MM.1S (cell line): ENCODE results near the gene PRKCH.
"Not testable (repeated sequence)": the region's sequence is repeated elsewhere in the genome, so short reads cannot be mapped to it uniquely, and the experiment has no call there.

Source experiments
- DNase-seq: peaks from one replicate; pipeline ENCODE4 v3.0.0-alpha.2; 2015
- H2AFZ ChIP-seq: fragments of 300-600 bp; sonication (generic); 2 replicates; pipeline ENCODE4 v1.6.0; 2016; ENCODE audit warnings: antibody characterized with exemption, low read length
- H3F3A ChIP-seq: fragments of 300-600 bp; sonication (generic); 2 replicates; pipeline ENCODE4 v1.6.1; 2016; ENCODE audit warnings: mild to moderate bottlenecking, antibody characterized with exemption, low read length, moderate library complexity, mixed read lengths; ENCODE audit not compliant: insufficient read depth
- H3K27ac ChIP-seq: fragments of 300-600 bp; sonication (generic); 2 replicates; pipeline ENCODE4 v1.5.1; 2016; ENCODE audit warnings: mild to moderate bottlenecking, low read length
- H3K27me3 ChIP-seq: fragments of 300-600 bp; sonication (generic); replicated peaks from 2 replicates; pipeline ENCODE4 v1.6.0; 2016; ENCODE audit warnings: low read length; ENCODE audit not compliant: insufficient read depth
- H3K36me3 ChIP-seq: fragments of 300-600 bp; sonication (generic); replicated peaks from 2 replicates; pipeline ENCODE4 v1.6.1; 2016; ENCODE audit warnings: mild to moderate bottlenecking, low read length, mixed read lengths; ENCODE audit not compliant: insufficient read depth
- H3K4me1 ChIP-seq: fragments of 300-600 bp; sonication (generic); 2 replicates; pipeline ENCODE4 v1.6.1; 2016; ENCODE audit warnings: low read length, mixed read lengths
- H3K4me2 ChIP-seq: fragments of 300-600 bp; sonication (generic); 2 replicates; pipeline ENCODE4 v1.6.0; 2016; ENCODE audit warnings: low read depth, low read length
- H3K4me3 ChIP-seq: fragments of 300-600 bp; sonication (generic); 2 replicates; pipeline ENCODE4 v1.5.1; 2016; ENCODE audit warnings: low read length, mixed read lengths
- H3K79me2 ChIP-seq: fragments of 300-600 bp; sonication (generic); 2 replicates; pipeline ENCODE4 v1.6.1; 2016; ENCODE audit warnings: mixed run types, low read length, mixed read lengths
- H3K9ac ChIP-seq: fragments of 300-600 bp; sonication (generic); 2 replicates; pipeline ENCODE4 v1.6.1; 2016; ENCODE audit warnings: low read length, mixed read lengths
- H3K9me2 ChIP-seq: fragments of 300-600 bp; sonication (generic); replicated peaks from 2 replicates; pipeline ENCODE4 v1.6.1; 2016; ENCODE audit warnings: mild to moderate bottlenecking, low read length, mixed read lengths; ENCODE audit not compliant: insufficient read depth
- H3K9me3 ChIP-seq: fragments of 300-600 bp; sonication (generic); replicated peaks from 2 replicates; pipeline ENCODE4 v1.6.1; 2016; ENCODE audit warnings: mild to moderate bottlenecking, low read length, mixed read lengths; ENCODE audit not compliant: insufficient read depth
- H4K20me1 ChIP-seq: fragments of 300-600 bp; sonication (generic); 2 replicates; pipeline ENCODE4 v1.6.1; 2016; ENCODE audit warnings: mild to moderate bottlenecking, low read length, moderate library complexity, mixed read lengths; ENCODE audit not compliant: insufficient read depth
- CTCF ChIP-seq: fragments of 300-600 bp; sonication (generic); IDR thresholded peaks from 2 replicates; pipeline ENCODE4 v1.5.1; 2016; ENCODE audit warnings: antibody characterized with exemption, low read length, mixed read lengths
- EZH2 ChIP-seq: fragments of 300-600 bp; sonication (generic); optimal IDR thresholded peaks from 2 replicates; pipeline ENCODE3; 2017; ENCODE audit warnings: low read depth, mild to moderate bottlenecking, antibody characterized with exemption, low read length, mixed read lengths
- EZH2phosphoT487 ChIP-seq: fragments of 300-600 bp; sonication (generic); IDR thresholded peaks from 2 replicates; pipeline ENCODE4 v1.6.1; 2018; ENCODE audit warnings: antibody characterized with exemption, low read length

The PRKCH gene

GRCh38 chr14:61526405-61527312 lies 205.3 kb downstream of the PRKCH start:
- no peak for DNase-seq
- no peaks in the 10 kb centered on the region for H3K36me3 ChIP-seq
- TF ChIP-seq CTCF (no peak), EZH2 (no peak), EZH2phosphoT487 (no peak)
- no peaks in the 10 kb centered on the region for H3K27me3 ChIP-seq
- H3K9me2 ChIP-seq, result no peaks in the 10 kb centered on the region
- no peak overlapping the region for H2AFZ ChIP-seq
- H3K4me3 ChIP-seq, result no peak overlapping the region
- H3K27ac ChIP-seq, result no peak overlapping the region
- H3K9ac ChIP-seq, result no peak overlapping the region
- no peaks in the 10 kb centered on the region for H3K9me3 ChIP-seq
- H3F3A ChIP-seq, result no peaks in the 10 kb centered on the region
- no peaks in the 10 kb centered on the region for H4K20me1 ChIP-seq
- no peak overlapping the region for H3K4me2 ChIP-seq
- H3K4me1 ChIP-seq, result peaks cover 15% of the 10 kb centered on the region
- no peaks in the 10 kb centered on the region for H3K79me2 ChIP-seq

- Histone ChIP-seq H3K9me2 (no peaks in the 10 kb centered on the region), H4K20me1 (no peaks in the 10 kb centered on the region), H2AFZ (no peak overlapping the region), H3K4me2 (no peak overlapping the region), H3K36me3 (no peaks in the 10 kb centered on the region), H3K4me3 (no peak overlapping the region), H3F3A (no peaks in the 10 kb centered on the region), H3K27ac (no peak overlapping the region), H3K27me3 (no peaks in the 10 kb centered on the region), H3K79me2 (no peaks in the 10 kb centered on the region), H3K9ac (no peak overlapping the region), H3K4me1 (peaks cover 15% of the 10 kb centered on the region), H3K9me3 (no peaks in the 10 kb centered on the region)
- DNase-seq, result no peak
- TF ChIP-seq EZH2, result no peak
- no peak for TF ChIP-seq CTCF
- TF ChIP-seq EZH2phosphoT487, result no peak
These were observed 206.1 kb downstream of the PRKCH start for GRCh38 chr14:61527325-61528100.

GRCh38 chr14:61528591-61529021 lies 207.2 kb downstream of the PRKCH start:
- no peaks in the 10 kb centered on the region for H3K36me3 ChIP-seq
- H3K4me2 ChIP-seq, result no peak overlapping the region
- no peaks in the 10 kb centered on the region for H4K20me1 ChIP-seq
- peaks cover 15% of the 10 kb centered on the region for H3K4me1 ChIP-seq
- no peaks in the 10 kb centered on the region for H3K9me3 ChIP-seq
- TF ChIP-seq EZH2, result no peak
- no peak for TF ChIP-seq CTCF
- no peak overlapping the region for H3K4me3 ChIP-seq
- no peak overlapping the region for H3K9ac ChIP-seq
- no peaks in the 10 kb centered on the region for H3K79me2 ChIP-seq
- H3K27ac ChIP-seq, result no peak overlapping the region
- no peak overlapping the region for H2AFZ ChIP-seq
- no peaks in the 10 kb centered on the region for H3K9me2 ChIP-seq
- DNase-seq, result no peak
- no peaks in the 10 kb centered on the region for H3K27me3 ChIP-seq
- no peaks in the 10 kb centered on the region for H3F3A ChIP-seq

- H3K36me3 ChIP-seq, H3K4me2 ChIP-seq, H3K27me3 ChIP-seq, DNase-seq, H4K20me1 ChIP-seq, H2AFZ ChIP-seq, H3K9me2 ChIP-seq, H3F3A ChIP-seq, H3K9ac ChIP-seq, H3K4me3 ChIP-seq, H3K9me3 ChIP-seq, H3K79me2 ChIP-seq, H3K27ac ChIP-seq: not testable (repeated sequence)
- H3K4me1 ChIP-seq, result peaks cover 15% of the 10 kb centered on the region
These were observed 208.0 kb downstream of the PRKCH start for GRCh38 chr14:61529360-61529759.
